Uterus (tissue), 2 donors: Measurements from ENCODE around the gene WASHC4.

Experiments
- CTCF ChIP-seq, 4 experiments: fragments of 200-600 bp in 2 of 4; fragments of 450-650 bp in 2 of 4; sonication (generic) in 2 of 4; IDR thresholded peaks; one replicate each; pipeline ENCODE4 v1.5.1; 2016 to 2019; ENCODE audit warnings: antibody characterized with exemption in 4 of 4, mild to moderate bottlenecking in 2 of 4, moderate library complexity in 1 of 4
- POLR2A ChIP-seq, 2 donors: fragments of 450-650 bp; IDR thresholded peaks; one replicate each; pipeline ENCODE4 v1.6.1; 2016; ENCODE audit warnings: antibody characterized with exemption in 2 of 2, mild to moderate bottlenecking in 1 of 2, moderate library complexity in 1 of 2

GRCh38 chr12:105170139-105170538 is 62.6 kb downstream of the WASHC4 start:
- TF ChIP-seq POLR2A (IDR thresholded peaks at IDR 0.05): no peak
- no peak for TF ChIP-seq CTCF (IDR thresholded peaks at IDR 0.05)
